M059J (cell line): ENCODE data around the gene SNRNP200. TPM values are rescaled to one million over a fixed set of nuclear protein-coding genes. Genes with fewer than 3 reads are reported as not detected.
A peak's percentile ranks its signal among the peaks of the same experiment; 100 is the strongest.

Experiments
- DNase-seq: peaks from one replicate; pipeline ENCODE4 v3.0.0-alpha.2; 2012; ENCODE audit warnings: low read depth
- total RNA-seq: library from RNA; depleted of rRNA; stranded (reverse); fragments of >200 nt; shearing (Covaris generic); gene quantifications from 2 replicates; pipeline ENCODE4 v1.2.3, GENCODE V29; 2014; rRNA removed

SNRNP200 gene
- 26.8 and 51.4 TPM in 2 replicates for total RNA-seq

- peak; percentile 83 for DNase-seq
Observed at GRCh38 chr2:96305091-96305978, at the start of gene SNRNP200. Gene SNRNP200, minus strand, starts transcription at chr2:96305546. Its CDS starts 109 bp downstream, at chr2:96305437.

- DNase-seq, result no peak
Observed at GRCh38 chr2:96354492-96354891, 49.1 kb upstream of the SNRNP200 start.

GRCh38 chr2:96353606-96354101 is 48.3 kb upstream of the SNRNP200 start:
- DNase-seq, result no peak

GRCh38 chr2:96353032-96353561 is 47.8 kb upstream of the SNRNP200 start:
- no peak for DNase-seq

GRCh38 chr2:96347395-96347794 is 42.0 kb upstream of the SNRNP200 start:
- DNase-seq, result no peak

- DNase-seq, result no peak
Observed at GRCh38 chr2:96345868-96346462, 40.6 kb upstream of the SNRNP200 start.

GRCh38 chr2:96345438-96345837 is 40.1 kb upstream of the SNRNP200 start:
- DNase-seq, result no peak

GRCh38 chr2:96344011-96344410 is 38.7 kb upstream of the SNRNP200 start:
- no peak for DNase-seq

- DNase-seq, result peak; percentile 88
Observed at GRCh38 chr2:96342085-96342484, 36.7 kb upstream of the SNRNP200 start.

- no peak for DNase-seq
Observed at GRCh38 chr2:96341641-96342040, 36.3 kb upstream of the SNRNP200 start.

GRCh38 chr2:96340493-96341414 is 35.4 kb upstream of the SNRNP200 start:
- peak; percentile 26 for DNase-seq

GRCh38 chr2:96336873-96337272 is 31.5 kb upstream of the SNRNP200 start:
- no peak for DNase-seq

- DNase-seq, result no peak
Observed at GRCh38 chr2:96336104-96336775, 30.9 kb upstream of the SNRNP200 start.

- DNase-seq, result no peak
Observed at GRCh38 chr2:96333708-96334107, 28.4 kb upstream of the SNRNP200 start.

- peak; percentile 82 for DNase-seq
Observed at GRCh38 chr2:96330407-96330806, 25.1 kb upstream of the SNRNP200 start.

GRCh38 chr2:96329874-96330273 is 24.5 kb upstream of the SNRNP200 start:
- no peak for DNase-seq

- peak; percentile 89 for DNase-seq
Observed at GRCh38 chr2:96329456-96329855, 24.1 kb upstream of the SNRNP200 start.

GRCh38 chr2:96326990-96327820 is 21.9 kb upstream of the SNRNP200 start:
- DNase-seq, result no peak

- no peak for DNase-seq
Observed at GRCh38 chr2:96326564-96326963, 21.2 kb upstream of the SNRNP200 start.

GRCh38 chr2:96325884-96326255 is 20.5 kb upstream of the SNRNP200 start:
- no peak for DNase-seq
